Endodermal cell (in vitro differentiated cells): Measurements from ENCODE around the gene C9orf78. TPM values are rescaled to one million over a fixed set of nuclear protein-coding genes. Genes with fewer than 3 reads are reported as not detected.

Experiments used
- DNase-seq: peaks from one replicate; pipeline ENCODE4 v3.0.0-alpha.2; 2017
- H3K27ac ChIP-seq: 2 replicates; pipeline ENCODE4 v1.5.1; 2013; ENCODE audit warnings: mild to moderate bottlenecking, low read depth, low read length, moderate library complexity
- H3K27me3 ChIP-seq: 2 replicates; pipeline ENCODE4 v1.6.1; 2013; ENCODE audit warnings: mild to moderate bottlenecking, low read length, moderate library complexity; ENCODE audit not compliant: insufficient read depth, control insufficient read depth, poor library complexity, severe bottlenecking
- H3K36me3 ChIP-seq: 2 replicates; pipeline ENCODE4 v1.7.0; 2013; ENCODE audit warnings: mild to moderate bottlenecking, low read length, moderate library complexity; ENCODE audit not compliant: control insufficient read depth, insufficient read depth
- H3K4me1 ChIP-seq: one replicate; pipeline ENCODE4 v1.7.0; 2013; ENCODE audit warnings: low read length; ENCODE audit not compliant: control insufficient read depth, insufficient read depth
- H3K4me3 ChIP-seq: 2 replicates; pipeline ENCODE4 v1.5.1; 2013; ENCODE audit warnings: mild to moderate bottlenecking, low read length, moderate library complexity
- H3K9ac ChIP-seq: 2 replicates; pipeline ENCODE4 v1.6.1; 2013; ENCODE audit warnings: mild to moderate bottlenecking, low read length, moderate library complexity; ENCODE audit not compliant: poor library complexity, severe bottlenecking; ENCODE audit errors: extremely low read depth
- H3K9me3 ChIP-seq: 2 replicates; pipeline ENCODE4 v1.6.1; 2013; ENCODE audit warnings: mild to moderate bottlenecking, low read length, moderate library complexity; ENCODE audit not compliant: control insufficient read depth
- H3K27ac Mint-ChIP-seq: 2 replicates; pipeline ENCODE4 v1.8.0; 2020; ENCODE audit warnings: mixed read lengths
- H3K27me3 Mint-ChIP-seq: 2 replicates; pipeline ENCODE4 v1.8.0; 2021; ENCODE audit warnings: mild to moderate bottlenecking, mixed read lengths; ENCODE audit not compliant: insufficient read depth
- H3K36me3 Mint-ChIP-seq: 2 replicates; pipeline ENCODE4 v1.8.0; 2020; ENCODE audit warnings: low read depth, mixed read lengths
- H3K4me1 Mint-ChIP-seq: 2 replicates; pipeline ENCODE4 v1.8.0; 2020; ENCODE audit warnings: mixed read lengths
- H3K4me3 Mint-ChIP-seq: 2 replicates; pipeline ENCODE4 v1.8.0; 2020; ENCODE audit warnings: mild to moderate bottlenecking, moderate library complexity, mixed read lengths
- H3K9me3 Mint-ChIP-seq: 2 replicates; pipeline ENCODE4 v1.8.0; 2020; ENCODE audit warnings: mild to moderate bottlenecking, mixed read lengths
- WGBS, 2 experiments: methylation state at CpG; one replicate each; pipeline versions ENCODE4 v1.1.5 to v1.1.7; 2013; ENCODE audit warnings: missing lambda C conversion rate in 2 of 2, mixed read lengths in 1 of 2; ENCODE audit not compliant: insufficient coverage in 1 of 2, insufficient read length in 1 of 2; 5-methylcytosine and 5-hydroxymethylcytosine counted together
- total RNA-seq, 2 donors: library from RNA; stranded (reverse); fragmentation: NEBNext Ultra II Directional in 1 of 2; extraction: Animal tissue kit (Norgen Biotek cat#: 25700) in 1 of 2; gene quantifications; 2 replicates in 1 of 2; 3 replicates in 1 of 2; pipeline ENCODE4 v1.2.1, GENCODE V29; 2021
- TF ChIP-seq, protein P1 (sequence below): fragments of 200-600 bp; sonication (generic); conservative IDR thresholded peaks from 2 replicates; pipeline ENCODE4 v1.5.0; 2021; ENCODE audit warnings: antibody characterized with exemption, mild to moderate bottlenecking

C9orf78 gene
- total RNA-seq, 2 donors from 2014 or later = 29.9 to 34.1 TPM

DNA sequence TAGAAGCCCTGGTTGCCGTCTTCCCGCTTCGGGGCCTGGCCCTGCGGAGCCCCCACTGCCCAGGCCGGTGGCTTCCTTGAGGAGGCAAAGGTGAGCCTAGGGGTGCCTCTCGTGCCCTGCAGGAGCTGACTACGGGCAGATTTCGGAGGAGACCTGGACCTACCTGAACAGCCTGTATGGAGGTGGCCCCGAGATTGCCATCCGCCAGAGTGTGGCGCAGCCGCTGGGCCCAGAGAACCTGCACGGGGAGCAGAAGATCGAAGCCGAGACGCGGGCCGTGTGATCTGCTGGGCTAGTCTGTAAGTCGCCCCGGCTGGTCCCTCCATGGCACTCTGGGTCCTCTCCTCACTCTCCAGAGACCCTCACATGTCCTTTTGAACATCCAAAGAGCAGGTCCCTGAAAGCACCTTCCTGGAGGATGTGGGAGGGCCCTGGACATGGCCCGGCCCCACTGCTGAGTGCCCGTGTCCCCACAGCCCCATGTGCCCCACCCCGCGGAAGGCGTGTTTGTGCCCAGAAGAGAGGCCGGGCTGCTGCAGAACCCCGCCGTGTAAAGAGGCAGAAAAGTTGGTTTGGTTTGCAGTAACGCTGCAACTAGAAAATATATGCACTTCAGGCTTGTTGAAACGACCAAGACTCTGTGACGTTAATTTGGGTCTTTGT, 45.0 kb upstream of the C9orf78 start:
- Histone ChIP-seq H3K27me3 (no peaks in the 10 kb centered on the region), H3K9me3 (no peaks in the 10 kb centered on the region), H3K27ac (no peak overlapping the region), H3K4me3 (no peak overlapping the region), H3K9ac (no peak overlapping the region), H3K36me3 (peaks cover 9% of the 10 kb centered on the region), H3K4me1 (peaks cover 11% of the 10 kb centered on the region)
- Mint-ChIP-seq H3K27me3 (no peaks in the 10 kb centered on the region), H3K4me1 (peaks cover 11% of the 10 kb centered on the region), H3K4me3 (no peak overlapping the region), H3K9me3 (no peaks in the 10 kb centered on the region), H3K36me3 (peaks cover 22% of the 10 kb centered on the region), H3K27ac (no peak overlapping the region)
- TF ChIP-seq, protein P1, sequence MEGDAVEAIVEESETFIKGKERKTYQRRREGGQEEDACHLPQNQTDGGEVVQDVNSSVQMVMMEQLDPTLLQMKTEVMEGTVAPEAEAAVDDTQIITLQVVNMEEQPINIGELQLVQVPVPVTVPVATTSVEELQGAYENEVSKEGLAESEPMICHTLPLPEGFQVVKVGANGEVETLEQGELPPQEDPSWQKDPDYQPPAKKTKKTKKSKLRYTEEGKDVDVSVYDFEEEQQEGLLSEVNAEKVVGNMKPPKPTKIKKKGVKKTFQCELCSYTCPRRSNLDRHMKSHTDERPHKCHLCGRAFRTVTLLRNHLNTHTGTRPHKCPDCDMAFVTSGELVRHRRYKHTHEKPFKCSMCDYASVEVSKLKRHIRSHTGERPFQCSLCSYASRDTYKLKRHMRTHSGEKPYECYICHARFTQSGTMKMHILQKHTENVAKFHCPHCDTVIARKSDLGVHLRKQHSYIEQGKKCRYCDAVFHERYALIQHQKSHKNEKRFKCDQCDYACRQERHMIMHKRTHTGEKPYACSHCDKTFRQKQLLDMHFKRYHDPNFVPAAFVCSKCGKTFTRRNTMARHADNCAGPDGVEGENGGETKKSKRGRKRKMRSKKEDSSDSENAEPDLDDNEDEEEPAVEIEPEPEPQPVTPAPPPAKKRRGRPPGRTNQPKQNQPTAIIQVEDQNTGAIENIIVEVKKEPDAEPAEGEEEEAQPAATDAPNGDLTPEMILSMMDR = no peak
- WGBS, 2 experiments = 95 to 96% methylated on average over 31 of the region's 31 CpGs
- DNase-seq = no peak

DNA sequence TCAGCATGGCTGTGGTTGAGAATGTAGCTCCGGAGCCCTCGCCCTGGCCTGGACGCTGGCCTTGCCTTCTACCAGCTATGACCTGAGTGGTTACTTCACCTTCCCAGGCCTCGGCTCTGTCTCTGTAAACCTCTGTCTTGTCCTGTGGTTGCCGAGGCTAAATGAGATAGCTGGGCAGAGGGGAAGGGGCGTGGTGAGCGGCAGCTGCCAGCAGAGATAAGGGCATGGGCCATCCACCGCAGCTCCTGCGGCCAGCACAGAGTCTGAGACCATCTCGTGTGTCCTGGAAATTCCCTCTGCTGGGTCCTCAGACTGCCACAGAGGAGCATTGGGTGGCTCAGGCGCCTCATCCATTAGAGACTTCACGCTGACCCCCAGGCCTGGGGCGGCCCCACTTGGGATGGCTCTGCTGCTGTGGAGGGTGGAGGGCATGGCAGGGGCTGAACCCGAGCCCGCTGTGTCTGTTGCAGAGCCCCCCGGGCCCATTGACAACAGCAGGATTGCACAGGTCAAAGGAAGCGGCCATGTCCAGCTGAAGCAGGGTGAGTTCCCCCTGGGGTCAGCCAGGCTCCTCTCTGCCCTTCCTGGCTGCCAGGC, 44.1 kb upstream of the C9orf78 start:
- Histone ChIP-seq H3K9me3 (no peaks in the 10 kb centered on the region), H3K4me3 (no peak overlapping the region), H3K27me3 (no peaks in the 10 kb centered on the region), H3K9ac (no peak overlapping the region), H3K27ac (no peak overlapping the region), H3K4me1 (peaks cover 3% of the 10 kb centered on the region), H3K36me3 (peaks cover 15% of the 10 kb centered on the region)
- TF ChIP-seq, protein P1 = no peak
- Mint-ChIP-seq H3K4me1 (peaks cover 3% of the 10 kb centered on the region), H3K27ac (no peak overlapping the region), H3K9me3 (no peaks in the 10 kb centered on the region), H3K36me3 (peaks cover 27% of the 10 kb centered on the region), H3K27me3 (no peaks in the 10 kb centered on the region), H3K4me3 (no peak overlapping the region)
- DNase-seq = no peak
- WGBS, 2 experiments = 91 to 95% methylated on average over 12 to 17 of the region's 17 CpGs

DNA sequence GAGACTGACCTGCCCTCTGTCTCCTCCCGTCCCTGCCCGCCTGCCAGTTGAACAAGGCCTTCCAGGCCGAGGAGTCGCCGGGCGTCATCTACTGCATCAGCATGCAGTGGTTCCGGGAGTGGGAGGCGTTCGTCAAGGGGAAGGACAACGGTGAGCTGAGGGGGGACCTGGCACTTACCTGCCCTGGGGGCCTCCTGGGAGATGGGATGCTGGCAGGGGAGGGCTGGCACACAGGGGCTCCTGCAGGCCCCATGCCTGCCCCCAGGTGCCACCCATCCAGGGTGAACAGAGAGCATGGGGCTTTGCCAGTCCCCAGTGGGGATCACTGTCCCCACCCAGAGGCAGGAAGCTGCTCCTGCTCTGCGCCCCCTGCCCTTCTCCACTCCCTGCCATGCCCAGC, 43.2 kb upstream of the C9orf78 start:
- Histone ChIP-seq H3K4me3 (no peak overlapping the region), H3K27me3 (no peaks in the 10 kb centered on the region), H3K4me1 (no peaks in the 10 kb centered on the region), H3K9ac (no peak overlapping the region), H3K9me3 (no peaks in the 10 kb centered on the region), H3K36me3 (peaks cover 15% of the 10 kb centered on the region), H3K27ac (no peak overlapping the region)
- H3K9me3 Mint-ChIP-seq = no peaks in the 10 kb centered on the region
- TF ChIP-seq, protein P1 = no peak
- DNase-seq = no peak
- H3K4me3 Mint-ChIP-seq = no peak overlapping the region
- H3K36me3 Mint-ChIP-seq = peaks cover 31% of the 10 kb centered on the region
- 94 to 97% methylated on average over 10 to 11 of the region's 11 CpGs for WGBS, 2 experiments
- H3K27me3 Mint-ChIP-seq = no peaks in the 10 kb centered on the region
- H3K27ac Mint-ChIP-seq = no peak overlapping the region
- no peaks in the 10 kb centered on the region for H3K4me1 Mint-ChIP-seq
